CD4-positive, alpha-beta T cell treated with Interleukin-17A for 1 hour (primary cell): ENCODE results near the gene HHEX.
"Not testable (repeated sequence)": the region's sequence is repeated elsewhere in the genome, so short reads cannot be mapped to it uniquely, and the experiment has no call there.

Experiments used
- DNase-seq: peaks from one replicate; pipeline ENCODE4 v3.0.0-alpha.2; 2020

The HHEX gene

DNA sequence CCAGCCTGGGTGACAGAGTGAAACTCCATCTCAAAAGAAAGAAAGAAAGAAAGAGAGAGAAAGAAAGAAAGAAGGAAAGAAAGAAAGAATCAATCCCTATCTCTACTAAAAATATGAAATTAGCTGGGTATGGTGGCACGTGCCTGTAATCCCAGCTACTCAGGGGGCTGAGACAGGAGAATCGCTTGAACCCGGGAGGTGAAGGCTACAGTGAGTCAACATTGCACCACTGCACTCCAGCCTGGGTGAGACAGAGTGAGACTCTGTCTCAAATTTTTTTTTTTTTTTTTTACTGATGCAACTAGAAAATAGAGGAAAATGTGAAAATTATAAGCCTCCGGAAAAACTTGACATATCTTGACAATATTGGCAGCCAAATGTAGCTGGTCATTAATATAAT is 52.0 kb downstream of the HHEX start:
- DNase-seq, result not testable (repeated sequence)

DNA sequence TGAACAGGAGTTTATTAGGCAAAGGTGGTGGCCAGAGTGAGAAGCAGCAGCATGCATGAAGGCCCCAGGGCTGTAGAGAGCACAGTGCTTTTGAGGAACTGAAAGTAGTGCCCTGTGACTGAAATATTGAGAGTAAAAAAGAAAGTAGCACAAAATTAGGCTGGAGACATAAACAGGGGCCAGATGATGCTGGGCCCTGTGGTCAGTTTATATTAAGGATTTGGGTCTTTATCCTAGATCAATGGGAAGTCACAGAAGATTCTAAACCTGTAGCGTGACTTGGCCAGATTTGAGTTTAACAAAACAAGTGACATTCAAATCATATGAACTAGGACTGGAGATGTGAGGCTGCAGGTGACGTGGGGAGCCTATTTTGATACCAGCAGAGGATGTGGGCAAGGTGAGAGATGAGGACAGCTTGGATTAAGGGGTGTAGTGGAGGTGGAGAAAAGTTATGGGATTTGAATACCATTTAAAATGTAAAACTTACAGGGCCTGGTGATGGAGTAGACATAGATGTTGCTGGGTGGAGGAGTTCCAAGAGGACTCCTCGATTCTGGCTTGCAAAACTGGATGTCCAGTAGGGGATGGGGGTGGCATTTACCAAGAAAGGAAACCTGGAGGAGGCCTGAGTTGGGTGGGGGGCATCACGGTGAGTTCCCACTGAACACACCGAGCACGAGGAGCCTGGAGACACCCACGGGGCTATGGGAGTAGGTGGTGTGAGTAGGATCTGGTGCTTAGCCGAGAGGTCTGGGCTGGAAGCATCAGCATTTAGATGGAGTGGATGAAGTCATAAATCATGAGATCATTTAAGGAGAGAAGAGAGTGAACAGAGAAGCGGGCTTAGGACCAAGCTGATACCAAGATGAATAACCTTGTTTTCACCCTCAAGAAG is 52.8 kb downstream of the HHEX start:
- DNase-seq, result no peak
